Measurements from ENCODE around the gene ACOT7.

- TF ChIP-seq POLR2A (IDR thresholded peaks at IDR 0.05) (no peak), CTCF (IDR thresholded peaks at IDR 0.05) (no peak)
Measured at GRCh38 chr1:6408023-6408422, 14.5 kb upstream of the ACOT7 start.

Measured in esophagus squamous epithelium (tissue), 4 donors.